Stimulated activated naive CD4-positive, alpha-beta T cell treated with Interleukin-2 at 50 U/mL for 16 hours (primary cell): Measurements from ENCODE around the gene SUPT7L.
A peak's percentile ranks its signal among the peaks of the same experiment; 100 is the strongest.

Source experiments
- DNase-seq: peaks from one replicate; lab custom pipeline; 2025; lab: John Stamatoyannopoulos, UW

Gene SUPT7L, protein sequence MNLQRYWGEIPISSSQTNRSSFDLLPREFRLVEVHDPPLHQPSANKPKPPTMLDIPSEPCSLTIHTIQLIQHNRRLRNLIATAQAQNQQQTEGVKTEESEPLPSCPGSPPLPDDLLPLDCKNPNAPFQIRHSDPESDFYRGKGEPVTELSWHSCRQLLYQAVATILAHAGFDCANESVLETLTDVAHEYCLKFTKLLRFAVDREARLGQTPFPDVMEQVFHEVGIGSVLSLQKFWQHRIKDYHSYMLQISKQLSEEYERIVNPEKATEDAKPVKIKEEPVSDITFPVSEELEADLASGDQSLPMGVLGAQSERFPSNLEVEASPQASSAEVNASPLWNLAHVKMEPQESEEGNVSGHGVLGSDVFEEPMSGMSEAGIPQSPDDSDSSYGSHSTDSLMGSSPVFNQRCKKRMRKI

GRCh38 chr2:27663285-27664153, at the start of gene SUPT7L, which contains the start of gene SLC4A1AP:
SUPT7L (minus strand) TSS chr2:27663614; CDS start chr2:27662192, 1,422 bp downstream.
SLC4A1AP (plus strand) TSS chr2:27663889; CDS start chr2:27663915, 26 bp downstream.
- DNase-seq: peak; percentile 72

- DNase-seq: no peak
Measured at GRCh38 chr2:27713201-27713600, 49.8 kb upstream of the SUPT7L start.

GRCh38 chr2:27712522-27712921, 49.1 kb upstream of the SUPT7L start:
- DNase-seq: no peak

DNA sequence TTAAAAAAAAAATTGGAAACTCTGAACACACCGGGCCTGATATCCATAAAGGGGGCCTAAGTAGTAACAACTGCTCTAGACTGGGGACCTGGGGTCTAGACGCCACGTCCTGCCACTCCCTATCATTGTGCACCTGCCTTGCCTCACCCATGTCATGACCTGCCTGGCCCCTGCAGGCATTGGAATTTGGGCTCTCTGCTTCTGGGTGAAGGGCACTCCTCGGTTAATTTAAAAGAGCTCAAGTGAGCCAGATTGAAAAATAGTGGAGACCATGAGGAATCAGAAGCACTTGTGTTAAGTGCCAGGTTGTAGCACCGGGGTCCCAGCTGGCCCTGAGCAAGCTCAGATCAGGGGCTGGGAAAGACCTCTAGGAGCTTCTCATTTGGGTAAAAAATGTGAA, 48.4 kb upstream of the SUPT7L start:
- DNase-seq: no peak

GRCh38 chr2:27710640-27711430, 47.4 kb upstream of the SUPT7L start:
- DNase-seq: no peak

DNA sequence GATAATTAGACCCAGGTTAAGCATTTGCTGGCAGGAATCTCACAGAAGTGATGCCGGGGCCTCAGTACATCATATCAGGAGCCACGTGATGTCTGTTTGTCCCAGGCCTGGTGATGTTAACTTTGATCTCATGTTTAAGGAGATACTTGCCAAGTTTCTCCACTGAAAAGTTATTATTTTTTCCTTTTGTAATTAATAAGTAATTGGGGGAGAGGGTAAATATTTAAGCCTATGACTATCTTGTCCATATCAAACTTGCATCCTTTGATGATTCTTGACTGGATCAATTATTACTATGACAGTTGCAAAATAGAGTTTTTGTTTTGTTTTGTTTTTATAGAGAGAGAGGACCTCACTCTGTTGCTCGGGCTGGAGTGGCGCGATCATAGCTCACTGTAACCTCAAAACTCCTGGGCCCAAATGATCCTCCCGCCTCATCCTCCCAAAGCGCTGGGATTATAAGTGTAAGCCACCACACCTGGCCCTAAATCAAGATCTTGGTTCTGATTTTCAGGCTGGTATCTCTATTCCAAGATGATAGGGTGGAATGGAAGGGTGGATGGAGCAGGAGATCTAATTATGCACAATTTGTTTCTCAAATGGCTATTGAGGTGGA, 46.7 kb upstream of the SUPT7L start:
- no peak for DNase-seq

- DNase-seq: no peak
Measured at GRCh38 chr2:27709326-27709725, 45.9 kb upstream of the SUPT7L start.

- DNase-seq: no peak
Measured at GRCh38 chr2:27708666-27709065, 45.3 kb upstream of the SUPT7L start.

DNA sequence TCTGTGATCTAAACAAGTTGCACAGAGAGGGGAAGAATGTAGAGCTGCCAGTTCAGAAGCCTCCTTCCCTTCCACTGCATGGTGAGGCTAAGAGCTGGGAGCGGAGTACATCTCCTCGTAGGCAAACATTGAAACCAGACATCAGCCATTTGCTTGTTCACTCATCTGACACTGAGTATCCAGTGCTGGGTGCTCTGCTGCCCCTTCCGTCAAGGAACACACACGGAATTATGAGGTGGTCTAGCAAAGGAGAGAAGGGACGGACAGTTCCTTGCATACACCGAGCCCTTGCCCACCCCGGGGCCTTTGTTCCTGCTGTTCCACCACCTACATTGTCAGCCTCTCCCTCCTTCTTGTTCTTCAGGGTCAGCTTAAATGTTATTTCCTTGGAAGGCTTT, 44.8 kb upstream of the SUPT7L start:
- DNase-seq: no peak

- DNase-seq: no peak
Measured at GRCh38 chr2:27707462-27708256, 44.2 kb upstream of the SUPT7L start.

DNA sequence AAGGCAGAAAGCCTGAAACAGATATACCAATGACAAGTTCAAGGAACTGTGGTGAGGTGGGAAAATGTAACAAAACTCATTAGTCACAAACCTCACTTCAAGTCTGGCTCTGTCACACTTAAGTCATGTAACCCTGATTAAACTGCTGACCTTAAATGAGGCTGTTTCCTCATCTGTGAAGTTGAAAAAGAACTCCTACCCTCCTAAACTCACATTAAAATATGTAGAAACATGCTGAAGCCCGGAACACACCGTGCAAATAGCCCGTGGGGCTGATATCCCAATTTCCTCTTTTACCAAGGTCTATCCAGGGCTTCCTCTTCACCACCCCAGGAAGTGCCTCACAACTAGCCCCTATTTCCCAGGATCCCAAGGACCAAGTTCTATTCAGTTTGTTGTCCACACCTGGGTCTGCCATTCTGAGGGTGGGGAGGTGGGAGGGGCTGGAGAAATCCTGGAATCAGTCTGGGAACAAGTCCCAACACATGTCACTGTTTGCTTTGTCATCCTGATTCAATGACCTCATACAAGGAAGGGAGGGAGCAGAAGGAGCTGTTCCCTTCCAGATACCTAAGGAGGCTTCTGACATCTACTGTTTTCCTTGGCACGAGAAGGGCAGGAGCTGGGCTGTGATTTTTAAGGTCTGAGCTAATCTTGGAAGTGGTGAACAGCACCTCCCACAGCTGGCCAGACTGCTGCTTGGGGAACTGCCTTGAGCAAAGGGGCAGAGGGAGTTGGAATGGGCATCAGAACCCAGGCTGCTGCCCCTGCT, 42.6 kb upstream of the SUPT7L start:
- DNase-seq: no peak

GRCh38 chr2:27704342-27704876, 41.0 kb upstream of the SUPT7L start:
- DNase-seq: no peak

DNA sequence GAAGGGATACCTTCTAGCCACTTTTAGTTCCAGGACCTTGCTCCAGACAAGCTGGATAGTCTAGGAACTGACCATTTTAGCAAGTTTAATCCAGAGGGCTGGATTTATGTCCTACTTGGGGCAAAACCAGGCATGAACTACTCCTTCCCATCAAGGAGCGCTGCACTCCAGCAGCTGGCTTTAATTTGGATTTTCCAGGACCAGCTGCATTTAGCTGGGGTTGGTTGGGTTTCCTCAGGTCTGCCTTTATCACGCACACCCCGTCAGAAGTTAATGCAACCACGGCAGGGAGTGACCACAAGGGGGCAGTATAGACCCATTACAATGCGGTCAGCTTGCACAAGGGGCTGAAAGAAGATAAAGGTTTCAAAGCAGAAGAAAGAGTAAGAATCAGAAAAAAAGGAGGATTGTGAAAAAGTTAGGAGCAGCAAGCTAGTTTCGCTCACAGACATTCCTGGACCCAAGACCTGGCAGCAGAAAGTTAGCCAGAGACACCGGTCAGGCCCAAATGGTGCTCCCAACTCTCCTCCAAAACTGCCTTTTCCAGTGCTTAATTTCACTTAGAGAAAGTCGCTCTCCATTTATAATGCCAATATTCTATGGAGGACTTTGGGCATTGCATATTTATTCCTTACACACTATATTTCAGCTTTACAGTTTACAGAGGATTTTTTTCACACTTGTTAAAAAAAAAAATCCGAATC, 40.4 kb upstream of the SUPT7L start:
- peak; percentile 77 for DNase-seq

- DNase-seq: no peak
Measured at GRCh38 chr2:27702302-27702701, 38.9 kb upstream of the SUPT7L start.

DNA sequence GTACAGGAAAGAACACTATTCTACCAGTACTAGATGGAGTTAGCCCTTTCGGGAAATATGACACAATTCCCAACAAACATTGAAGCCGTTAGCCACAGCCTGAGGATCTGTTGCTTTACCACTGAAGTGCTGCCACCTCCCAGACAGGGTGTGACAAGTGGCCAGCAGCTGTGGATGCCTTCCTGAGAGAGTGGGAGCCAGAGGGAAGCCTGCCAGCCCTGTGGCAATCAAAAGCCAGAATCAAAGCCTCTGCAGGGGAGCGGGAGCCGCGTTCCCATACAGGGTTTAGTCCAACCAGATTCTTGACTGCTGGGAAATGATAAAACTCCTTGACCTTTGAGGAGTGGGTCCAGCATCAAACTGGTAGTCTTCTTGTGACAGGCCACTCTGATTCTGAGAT, 38.3 kb upstream of the SUPT7L start:
- no peak for DNase-seq

- no peak for DNase-seq
Measured at GRCh38 chr2:27697660-27698059, 34.2 kb upstream of the SUPT7L start.

DNA sequence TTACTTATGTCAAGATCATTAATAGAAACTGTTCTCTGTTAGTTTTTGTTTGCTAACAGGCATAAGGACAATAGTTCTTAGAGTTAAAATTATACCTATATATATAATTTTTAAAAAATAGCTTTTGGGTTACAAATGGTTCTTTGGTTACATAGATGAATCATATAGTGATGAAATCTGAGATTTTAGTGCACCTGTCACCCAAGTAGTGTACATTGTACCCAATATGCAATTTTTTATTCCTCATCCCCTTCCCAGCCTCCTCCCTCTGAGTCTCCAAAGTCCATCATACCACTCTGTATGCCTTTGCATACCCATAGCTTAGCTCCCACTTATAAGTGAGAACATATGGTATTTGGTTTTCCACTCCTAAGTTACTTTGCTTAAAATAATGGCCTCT, 26.6 kb upstream of the SUPT7L start:
- DNase-seq: no peak

- no peak for DNase-seq
Measured at GRCh38 chr2:27689424-27689823, 26.0 kb upstream of the SUPT7L start.

- no peak for DNase-seq
Measured at GRCh38 chr2:27687232-27687631, 23.8 kb upstream of the SUPT7L start.
